SK-N-SH (cell line): ENCODE results near the gene MBD3L2.
"Not testable (repeated sequence)": the region's sequence is repeated elsewhere in the genome, so short reads cannot be mapped to it uniquely, and the experiment has no call there.

Experiments used
- CHD2 ChIP-seq: fragments of 150-350 bp; IDR thresholded peaks from 2 replicates; pipeline ENCODE4 v1.6.1; 2018; ENCODE audit warnings: low read length; ENCODE audit not compliant: partially characterized antibody
- EP300 ChIP-seq, 2 experiments: IDR thresholded peaks; 2 replicates each; pipeline versions ENCODE4 v1.4.0 to v1.6.1; 2012; ENCODE audit warnings: borderline replicate concordance in 1 of 2, low read depth in 1 of 2, low read length in 1 of 2
- TEAD4 ChIP-seq: IDR thresholded peaks from 2 replicates; pipeline ENCODE4 v1.4.0; 2012; ENCODE audit warnings: mild to moderate bottlenecking, borderline replicate concordance; ENCODE audit not compliant: insufficient read depth
- TF ChIP-seq, protein P1 (sequence below): fragments of 200-600 bp; sonication (generic); IDR thresholded peaks from 2 replicates; pipeline ENCODE4 v1.6.1; 2017; ENCODE audit warnings: antibody characterized with exemption, mild to moderate bottlenecking, moderate library complexity
- TF ChIP-seq, protein P2 (sequence below): fragments of 150-350 bp; IDR thresholded peaks from 2 replicates; pipeline ENCODE4 v1.6.1; 2017; ENCODE audit warnings: antibody characterized with exemption, low read length, low read depth, borderline replicate concordance

DNA sequence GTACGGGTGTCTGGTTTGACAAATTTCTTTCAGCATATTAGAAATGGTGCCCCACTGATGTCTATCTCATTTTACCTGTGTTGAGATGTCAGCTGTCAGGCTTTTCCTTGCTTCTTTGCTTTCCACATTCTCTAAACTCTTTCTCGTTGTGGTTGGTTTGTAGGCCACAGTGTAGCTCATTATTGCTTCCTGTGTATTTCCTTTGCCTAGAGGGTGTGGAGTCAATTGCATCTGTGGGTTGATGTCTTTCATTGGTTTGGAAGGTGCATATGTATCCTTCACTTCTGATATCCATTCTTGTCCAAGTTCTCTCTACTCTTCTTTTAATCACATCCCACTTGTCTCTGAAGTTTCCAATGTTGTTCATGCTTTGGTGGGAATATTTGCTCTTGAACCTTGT lies 7.6 kb upstream of the MBD3L2 start:
- TF ChIP-seq, protein P1, sequence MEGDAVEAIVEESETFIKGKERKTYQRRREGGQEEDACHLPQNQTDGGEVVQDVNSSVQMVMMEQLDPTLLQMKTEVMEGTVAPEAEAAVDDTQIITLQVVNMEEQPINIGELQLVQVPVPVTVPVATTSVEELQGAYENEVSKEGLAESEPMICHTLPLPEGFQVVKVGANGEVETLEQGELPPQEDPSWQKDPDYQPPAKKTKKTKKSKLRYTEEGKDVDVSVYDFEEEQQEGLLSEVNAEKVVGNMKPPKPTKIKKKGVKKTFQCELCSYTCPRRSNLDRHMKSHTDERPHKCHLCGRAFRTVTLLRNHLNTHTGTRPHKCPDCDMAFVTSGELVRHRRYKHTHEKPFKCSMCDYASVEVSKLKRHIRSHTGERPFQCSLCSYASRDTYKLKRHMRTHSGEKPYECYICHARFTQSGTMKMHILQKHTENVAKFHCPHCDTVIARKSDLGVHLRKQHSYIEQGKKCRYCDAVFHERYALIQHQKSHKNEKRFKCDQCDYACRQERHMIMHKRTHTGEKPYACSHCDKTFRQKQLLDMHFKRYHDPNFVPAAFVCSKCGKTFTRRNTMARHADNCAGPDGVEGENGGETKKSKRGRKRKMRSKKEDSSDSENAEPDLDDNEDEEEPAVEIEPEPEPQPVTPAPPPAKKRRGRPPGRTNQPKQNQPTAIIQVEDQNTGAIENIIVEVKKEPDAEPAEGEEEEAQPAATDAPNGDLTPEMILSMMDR = not testable (repeated sequence)
- TF ChIP-seq CHD2; TEAD4; EP300 (IDR thresholded peaks at IDR 0.05; ENCODE audit: borderline replicate concordance in 1 of 2, low read depth in 1 of 2, low read length in 1 of 2): not testable (repeated sequence)
- TF ChIP-seq, protein P2, sequence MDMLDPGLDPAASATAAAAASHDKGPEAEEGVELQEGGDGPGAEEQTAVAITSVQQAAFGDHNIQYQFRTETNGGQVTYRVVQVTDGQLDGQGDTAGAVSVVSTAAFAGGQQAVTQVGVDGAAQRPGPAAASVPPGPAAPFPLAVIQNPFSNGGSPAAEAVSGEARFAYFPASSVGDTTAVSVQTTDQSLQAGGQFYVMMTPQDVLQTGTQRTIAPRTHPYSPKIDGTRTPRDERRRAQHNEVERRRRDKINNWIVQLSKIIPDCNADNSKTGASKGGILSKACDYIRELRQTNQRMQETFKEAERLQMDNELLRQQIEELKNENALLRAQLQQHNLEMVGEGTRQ = not testable (repeated sequence)
